ENCODE data around the gene DSCAML1.
"Not testable (repeated sequence)": the region's sequence is repeated elsewhere in the genome, so short reads cannot be mapped to it uniquely, and the experiment has no call there.

DSCAML1 gene

DNA sequence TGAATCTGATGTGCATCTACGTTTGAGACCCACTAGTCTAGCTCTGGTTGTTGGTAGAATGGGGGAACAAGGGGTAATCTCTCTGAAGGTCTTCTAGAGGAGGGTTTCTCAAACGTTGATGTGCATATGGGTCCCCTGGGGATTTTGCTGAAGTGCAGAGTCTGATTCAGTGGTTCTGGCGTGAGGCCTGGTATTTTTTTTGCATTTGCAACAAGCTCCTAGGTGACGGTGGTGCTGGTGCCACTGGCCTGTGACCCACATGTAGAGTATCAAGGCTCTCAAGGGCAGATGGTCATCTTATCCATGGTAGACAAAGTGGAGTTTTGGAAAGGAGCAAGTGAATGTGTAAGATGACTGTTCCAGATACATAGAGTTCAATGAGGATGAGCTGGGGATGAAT lies 372.2 kb downstream of the DSCAML1 start:
- DNase-seq (ENCODE audit: low spot score) = no peak

- no peak for DNase-seq (ENCODE audit: low spot score)
These were observed 373.9 kb downstream of the DSCAML1 start for GRCh38 chr11:117423046-117423575.

DNA sequence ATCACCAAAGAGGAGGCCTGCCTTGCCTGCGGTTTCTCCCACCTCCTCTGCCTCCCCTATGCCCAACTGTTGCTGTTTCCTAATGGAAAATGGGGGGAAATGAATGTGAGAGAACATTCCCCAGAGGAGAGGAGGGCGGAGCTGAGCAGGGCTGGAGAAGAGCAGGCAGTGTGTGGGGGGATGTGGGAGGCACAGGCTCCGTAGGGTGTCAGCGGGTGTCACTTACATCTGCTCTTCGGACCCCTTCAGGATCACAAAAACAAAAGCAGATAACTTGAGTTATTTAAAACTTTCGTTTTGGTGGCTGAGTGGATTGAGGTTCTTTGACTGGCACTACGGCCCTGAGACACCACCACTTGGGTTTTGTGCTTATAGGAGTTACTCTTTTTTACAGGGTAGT lies 375.5 kb downstream of the DSCAML1 start:
- no peak for DNase-seq (ENCODE audit: low spot score)

DNA sequence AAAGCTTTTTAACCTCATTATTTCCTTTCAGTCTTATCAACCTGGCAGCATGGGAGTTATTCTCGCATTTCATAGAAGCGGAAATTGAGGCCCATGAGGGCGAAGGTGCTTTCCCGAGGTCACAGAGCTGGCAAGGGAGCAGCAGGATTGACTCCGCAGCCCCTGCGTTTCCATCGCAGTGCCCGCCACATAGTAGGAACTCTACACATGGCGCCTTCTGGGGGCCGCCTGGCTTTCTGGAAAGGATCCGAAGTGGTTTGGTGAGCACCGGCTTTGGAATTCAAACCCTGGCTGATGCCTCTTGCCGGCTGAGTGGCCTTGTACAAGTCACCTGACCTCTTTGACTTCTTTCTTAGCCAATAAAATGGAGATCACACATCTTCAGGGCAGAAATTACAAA lies 376.0 kb downstream of the DSCAML1 start:
- no peak for DNase-seq (ENCODE audit: low spot score)

- DNase-seq (ENCODE audit: low spot score) = no peak
These were observed 376.4 kb downstream of the DSCAML1 start for GRCh38 chr11:117420598-117420997.

- DNase-seq (ENCODE audit: low spot score) = no peak
These were observed 376.9 kb downstream of the DSCAML1 start for GRCh38 chr11:117420143-117420485.

- no peak for DNase-seq (ENCODE audit: low spot score)
These were observed 377.4 kb downstream of the DSCAML1 start for GRCh38 chr11:117419482-117420142.

GRCh38 chr11:117418737-117419481 lies 378.1 kb downstream of the DSCAML1 start:
- no peak for DNase-seq (ENCODE audit: low spot score)

- no peak for DNase-seq (ENCODE audit: low spot score)
These were observed 379.2 kb downstream of the DSCAML1 start for GRCh38 chr11:117417856-117418255.

- no peak for DNase-seq (ENCODE audit: low spot score)
These were observed 379.7 kb downstream of the DSCAML1 start for GRCh38 chr11:117417342-117417741.

DNA sequence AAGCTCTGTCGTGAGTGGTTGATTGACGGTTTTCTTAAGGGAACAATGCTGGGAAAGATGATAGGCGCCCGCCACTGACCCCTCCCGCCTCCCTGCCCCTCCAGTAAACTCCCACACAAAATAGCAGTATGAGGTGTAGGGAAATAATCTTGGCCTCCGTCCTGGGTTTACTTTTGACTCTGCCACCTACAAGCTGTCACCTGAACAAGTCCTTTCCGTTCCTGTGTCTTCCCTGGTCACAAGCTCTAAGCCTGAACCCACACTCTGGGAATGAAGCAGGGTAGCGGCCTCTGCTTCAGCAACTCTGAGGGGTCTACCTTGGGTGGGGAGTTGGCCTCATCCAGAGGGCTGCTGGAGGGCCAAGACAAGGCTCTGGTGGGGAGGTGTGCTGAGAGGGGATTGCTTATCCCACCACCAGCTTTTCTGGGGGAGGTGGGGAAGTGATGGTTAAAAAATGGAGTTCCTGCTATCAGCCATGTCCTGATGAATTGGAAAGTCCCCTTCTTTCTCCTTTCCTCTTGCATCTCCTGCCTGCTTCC lies 381.6 kb downstream of the DSCAML1 start:
- DNase-seq (ENCODE audit: low spot score) = no peak

- no peak for DNase-seq (ENCODE audit: low spot score)
These were observed 382.3 kb downstream of the DSCAML1 start for GRCh38 chr11:117414724-117415123.

GRCh38 chr11:117413616-117414015 lies 383.4 kb downstream of the DSCAML1 start:
- DNase-seq (ENCODE audit: low spot score) = no peak

DNA sequence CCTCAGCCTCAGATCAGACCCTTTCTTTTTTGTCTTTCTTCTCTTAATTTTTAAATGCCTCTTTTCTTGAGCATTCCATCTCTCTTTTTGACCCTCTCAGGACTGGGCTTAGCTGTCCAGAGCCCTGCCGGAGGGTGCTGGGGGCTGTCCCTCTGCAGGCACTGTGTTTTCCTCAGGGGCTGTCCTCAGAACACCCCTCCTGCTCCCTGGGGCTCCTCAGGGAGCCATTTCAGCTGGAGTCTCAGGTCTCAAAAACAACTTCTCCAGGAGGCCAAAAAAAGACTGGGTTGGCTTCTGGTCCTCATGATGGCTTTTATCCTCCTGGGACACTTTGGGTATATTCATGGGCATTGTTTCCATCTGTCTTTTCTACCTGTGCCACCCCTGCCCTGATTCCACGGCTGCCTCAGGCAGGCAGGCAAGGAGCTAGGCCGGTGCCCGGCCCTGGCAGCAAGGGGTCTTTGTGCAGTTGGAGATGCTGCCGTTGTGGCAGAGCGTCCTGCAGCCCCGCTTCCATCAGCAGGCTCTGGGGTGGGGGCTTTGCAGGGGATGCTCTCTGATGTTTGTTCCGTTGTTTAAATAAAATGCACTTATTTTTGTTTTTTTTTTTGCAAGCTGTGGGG lies 384.3 kb downstream of the DSCAML1 start:
- no peak for DNase-seq (ENCODE audit: low spot score)

DNA sequence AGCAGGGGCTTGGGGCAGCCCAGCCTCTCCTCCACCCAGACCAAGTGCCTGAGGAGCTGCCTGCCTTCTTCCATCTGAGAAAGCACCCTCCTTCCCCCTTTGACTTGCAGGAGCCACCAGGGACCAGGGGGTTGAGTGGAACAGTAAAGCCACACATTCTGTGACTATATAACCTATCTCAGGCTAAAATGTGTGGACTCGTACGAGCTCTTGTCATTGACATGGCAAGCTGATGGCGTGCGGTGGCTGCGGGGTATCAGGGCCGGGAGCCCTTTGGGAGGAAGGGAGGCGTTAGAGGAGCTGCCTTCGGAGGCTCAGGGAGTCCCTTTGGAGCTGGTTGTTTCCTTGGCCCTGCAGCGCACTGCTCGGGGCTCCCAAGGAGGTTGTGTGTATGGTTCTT lies 384.8 kb downstream of the DSCAML1 start:
- DNase-seq (ENCODE audit: low spot score) = no peak

DNA sequence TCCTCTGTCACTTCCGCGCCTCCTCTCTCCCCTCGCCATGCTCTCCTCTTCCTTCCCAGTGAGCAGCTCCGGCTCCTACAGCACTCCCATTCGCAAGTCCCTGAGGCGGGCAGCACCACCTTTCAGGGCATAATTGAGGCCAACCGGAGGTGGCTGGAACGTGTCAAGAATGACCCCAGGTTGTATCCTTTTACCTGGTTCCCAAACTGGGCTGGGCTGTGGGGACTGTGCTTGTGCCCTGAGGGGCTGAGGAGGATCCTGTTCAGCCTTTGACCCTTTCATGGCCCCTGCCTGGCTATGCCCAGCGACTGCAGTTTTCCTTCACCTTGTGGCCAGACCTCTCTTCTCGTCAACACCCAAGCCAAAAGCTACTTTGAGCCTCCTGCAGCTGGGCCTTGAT lies 385.3 kb downstream of the DSCAML1 start:
- DNase-seq (ENCODE audit: low spot score) = no peak

GRCh38 chr11:117410861-117411710 lies 385.9 kb downstream of the DSCAML1 start:
- DNase-seq (ENCODE audit: low spot score) = no peak

- no peak for DNase-seq (ENCODE audit: low spot score)
These were observed 386.8 kb downstream of the DSCAML1 start for GRCh38 chr11:117410238-117410637.

- DNase-seq (ENCODE audit: low spot score) = no peak
These were observed 387.5 kb downstream of the DSCAML1 start for GRCh38 chr11:117409511-117409910.

GRCh38 chr11:117408356-117408755 lies 388.7 kb downstream of the DSCAML1 start:
- DNase-seq (ENCODE audit: low spot score) = no peak

DNA sequence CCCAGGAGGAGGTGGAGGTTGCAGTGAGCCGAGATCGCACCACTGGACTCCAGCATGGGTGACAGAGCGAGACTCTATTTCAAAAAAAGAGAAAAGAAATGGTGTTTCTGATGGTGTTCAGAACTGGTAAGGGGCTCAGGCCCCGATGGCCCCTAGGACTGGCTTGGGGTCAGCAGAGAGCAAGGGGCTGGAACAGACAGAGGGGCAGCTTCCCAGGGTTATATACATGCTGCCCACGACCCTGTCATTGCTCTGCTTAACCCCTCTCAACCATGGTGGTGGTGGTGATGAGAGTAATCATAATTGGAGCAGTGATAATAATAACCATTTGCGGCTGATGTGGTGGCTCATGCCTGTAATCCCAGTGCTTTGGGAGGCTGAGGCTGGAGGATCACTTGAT lies 390.0 kb downstream of the DSCAML1 start:
- no peak for DNase-seq (ENCODE audit: low spot score)

- DNase-seq (ENCODE audit: low spot score) = not testable (repeated sequence)
These were observed 391.1 kb downstream of the DSCAML1 start for GRCh38 chr11:117405898-117406297.
